EH (cell line): ENCODE results near the gene STXBP6.

Experiments
- DNase-seq: peaks from one replicate; pipeline ENCODE4 v3.0.0-alpha.2; 2015; ENCODE audit warnings: low read depth

The STXBP6 gene

DNA sequence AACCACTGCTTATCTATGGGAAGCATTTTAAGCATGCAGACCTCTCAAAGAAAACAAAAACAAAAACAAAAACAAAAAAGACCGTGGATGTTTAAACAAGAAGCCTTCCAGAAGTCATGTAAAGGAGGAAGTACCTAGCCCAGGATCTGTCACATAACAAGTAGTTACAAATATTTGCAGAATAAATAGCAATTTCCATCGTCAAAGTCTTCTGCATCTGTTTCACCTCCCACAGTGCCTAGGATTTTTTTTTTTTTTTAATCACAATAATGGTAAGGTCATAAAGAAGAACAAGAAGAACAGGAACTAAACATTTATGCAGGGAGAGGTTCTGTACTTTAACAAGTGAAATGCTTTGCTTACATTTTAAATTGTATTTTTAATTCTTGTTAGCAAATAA, 2.4 kb upstream of the STXBP6 start:
- no peak for DNase-seq

DNA sequence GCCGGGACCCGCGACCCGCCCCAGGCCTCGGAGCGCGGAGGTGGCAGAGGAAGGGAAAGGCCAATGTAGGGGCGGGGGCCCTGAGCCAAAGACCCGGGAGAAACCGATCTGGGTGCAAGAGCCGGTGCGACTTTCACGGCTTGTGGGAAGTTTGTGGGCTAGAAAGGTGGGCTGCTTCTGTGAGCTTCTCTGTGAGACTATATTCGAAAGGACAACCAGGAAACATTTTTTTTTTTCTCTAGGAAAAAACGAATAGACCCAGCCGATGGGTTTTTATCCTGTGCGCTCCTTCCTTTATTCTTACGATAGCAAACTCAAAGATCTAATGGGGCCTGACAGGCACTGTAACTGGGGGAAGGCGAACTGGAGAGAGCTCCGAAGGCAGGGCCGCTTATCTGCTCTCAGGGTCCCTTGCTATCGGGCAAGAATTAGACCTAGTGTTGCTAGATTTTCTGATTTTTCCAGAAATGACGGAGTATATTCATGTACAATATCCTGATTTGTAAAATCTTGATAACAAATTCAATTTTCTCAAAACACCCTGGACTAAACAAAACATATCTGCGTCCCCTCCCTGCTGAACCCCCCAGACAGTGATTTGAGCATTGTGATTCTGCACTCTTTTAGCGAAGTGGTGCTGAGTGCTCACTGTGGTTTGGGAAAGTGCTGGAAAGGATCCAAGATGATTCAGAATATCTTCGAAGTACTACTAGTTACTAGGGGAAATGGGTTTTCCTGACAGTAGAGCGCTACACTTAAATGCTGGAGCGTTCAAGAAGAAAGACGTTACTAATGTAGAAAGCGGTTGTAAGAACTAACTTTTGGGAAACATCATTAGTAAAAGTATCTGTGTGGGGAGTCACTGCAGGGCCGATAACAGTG, 563 bp upstream of the STXBP6 start:
- DNase-seq: peak; percentile 79

DNA sequence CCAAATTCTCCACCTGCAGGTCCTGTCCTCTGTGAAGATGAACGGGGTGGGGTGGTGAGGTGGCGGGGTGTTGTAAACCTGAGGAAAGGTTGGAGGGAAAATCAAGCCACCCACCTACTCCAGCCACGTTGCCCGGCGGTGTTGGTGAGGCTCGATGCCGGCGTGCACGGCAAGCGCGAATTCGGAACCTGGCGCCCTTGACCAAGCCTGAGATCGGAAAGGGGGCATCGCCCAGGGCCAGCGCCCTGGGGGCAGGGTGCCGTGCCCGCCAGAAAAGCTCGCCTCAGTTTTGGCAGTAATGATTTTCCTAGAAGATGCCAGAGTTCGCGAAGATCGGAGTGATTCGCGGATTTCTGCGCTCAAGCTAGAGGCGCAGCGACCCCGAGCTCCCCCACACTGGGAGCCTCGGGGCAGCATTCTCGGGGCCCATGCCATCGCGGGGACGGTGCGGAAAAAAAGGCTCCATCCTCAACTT, 817 bp downstream of the STXBP6 start:
- DNase-seq: peak; percentile 11

DNA sequence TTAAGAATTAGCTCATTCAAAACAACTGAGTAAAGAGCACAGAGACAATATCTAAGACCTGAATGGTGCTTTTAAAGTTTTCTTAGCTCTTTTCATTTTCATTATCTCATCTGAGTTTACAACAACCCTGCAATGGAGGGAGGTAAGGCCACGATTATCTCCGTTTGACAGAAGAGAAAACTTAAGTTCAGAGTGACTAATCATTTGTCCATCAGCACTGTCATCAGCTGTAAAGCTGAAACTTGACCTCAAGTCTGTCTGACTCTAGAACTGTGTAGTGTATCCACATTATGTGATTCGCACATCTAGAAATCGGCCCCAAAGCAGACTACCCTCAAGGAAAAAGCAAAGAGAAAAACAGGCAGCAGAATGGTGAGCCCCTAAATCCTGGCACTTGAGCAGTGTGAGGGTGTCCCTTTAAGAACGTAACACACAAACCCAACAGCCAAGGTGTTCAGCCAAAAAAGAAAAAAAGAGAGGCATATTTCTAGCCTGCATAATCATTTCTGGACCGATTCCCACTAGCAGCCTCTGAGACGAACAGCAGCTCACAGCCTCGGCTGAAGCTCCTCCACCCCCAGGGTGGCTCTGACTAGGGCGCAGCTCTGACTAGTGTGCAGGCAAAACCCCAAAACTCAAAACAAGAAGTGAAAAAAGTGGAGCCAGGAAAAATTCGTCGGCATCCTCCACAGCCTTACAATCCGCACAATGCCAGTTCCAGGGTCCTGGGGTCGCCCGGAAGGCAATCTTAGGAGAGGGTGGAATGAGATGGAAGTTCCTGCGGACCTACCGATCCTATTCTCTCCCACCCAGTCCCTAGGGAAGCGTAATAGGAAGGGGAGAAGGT, 1.6 kb downstream of the STXBP6 start:
- DNase-seq: peak; percentile 81

DNA sequence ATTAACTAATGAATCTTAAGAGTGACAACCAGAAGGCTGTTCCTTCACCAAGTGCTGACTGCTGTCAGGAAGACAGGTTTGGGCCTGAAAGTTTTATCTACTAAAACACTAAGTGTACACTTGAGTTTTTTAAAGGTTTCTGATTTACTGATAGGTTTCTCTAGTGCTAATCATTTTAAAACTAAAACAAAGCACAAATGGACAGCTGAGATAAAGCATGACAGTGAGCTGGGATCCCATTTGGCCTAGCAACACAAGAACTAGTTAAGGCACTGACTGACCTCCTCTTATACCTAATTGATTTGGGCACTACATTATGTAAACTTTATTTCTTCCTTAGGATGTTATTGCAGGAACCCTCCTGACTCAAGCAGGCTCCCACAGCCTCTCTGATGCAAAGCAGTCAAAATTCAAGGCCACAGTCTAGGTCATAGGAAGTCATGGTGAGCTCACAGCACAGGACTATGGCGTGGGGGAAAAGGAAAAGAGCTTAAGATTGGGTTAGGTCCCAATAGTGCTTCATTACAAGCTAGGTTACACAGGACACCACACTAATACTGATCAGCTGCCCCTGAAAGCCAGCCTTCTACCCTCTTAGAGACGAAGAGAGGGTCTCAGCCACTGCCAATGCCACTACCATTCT, 3.5 kb downstream of the STXBP6 start:
- no peak for DNase-seq

DNA sequence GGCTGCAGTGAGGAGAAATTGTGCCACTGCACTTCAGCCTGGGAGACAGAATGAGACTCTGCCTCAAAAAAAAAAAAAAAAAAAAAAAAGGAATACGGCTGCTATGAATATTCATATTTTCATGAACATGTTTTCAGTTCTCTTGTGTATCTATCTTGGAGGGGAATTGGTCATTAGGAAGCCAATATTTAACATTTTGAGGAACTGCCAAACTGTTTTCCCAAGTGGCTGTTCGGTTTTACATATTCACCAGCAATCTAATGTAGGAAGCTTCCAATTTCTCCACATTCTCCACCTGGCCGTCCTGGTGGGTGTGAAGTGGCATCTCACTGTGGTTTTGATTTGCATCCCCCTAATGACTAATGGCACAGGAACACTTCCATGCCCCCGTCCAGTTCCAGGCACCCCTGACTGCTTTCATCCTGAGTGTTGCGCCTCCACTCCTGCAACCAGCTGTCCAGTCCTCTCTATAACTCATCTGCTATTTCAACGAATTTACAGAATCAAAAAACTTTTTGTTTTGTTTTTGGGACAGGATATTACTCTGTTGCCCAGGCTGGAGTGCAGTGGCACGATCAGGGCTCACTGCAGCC, 5.7 kb downstream of the STXBP6 start:
- no peak for DNase-seq

DNA sequence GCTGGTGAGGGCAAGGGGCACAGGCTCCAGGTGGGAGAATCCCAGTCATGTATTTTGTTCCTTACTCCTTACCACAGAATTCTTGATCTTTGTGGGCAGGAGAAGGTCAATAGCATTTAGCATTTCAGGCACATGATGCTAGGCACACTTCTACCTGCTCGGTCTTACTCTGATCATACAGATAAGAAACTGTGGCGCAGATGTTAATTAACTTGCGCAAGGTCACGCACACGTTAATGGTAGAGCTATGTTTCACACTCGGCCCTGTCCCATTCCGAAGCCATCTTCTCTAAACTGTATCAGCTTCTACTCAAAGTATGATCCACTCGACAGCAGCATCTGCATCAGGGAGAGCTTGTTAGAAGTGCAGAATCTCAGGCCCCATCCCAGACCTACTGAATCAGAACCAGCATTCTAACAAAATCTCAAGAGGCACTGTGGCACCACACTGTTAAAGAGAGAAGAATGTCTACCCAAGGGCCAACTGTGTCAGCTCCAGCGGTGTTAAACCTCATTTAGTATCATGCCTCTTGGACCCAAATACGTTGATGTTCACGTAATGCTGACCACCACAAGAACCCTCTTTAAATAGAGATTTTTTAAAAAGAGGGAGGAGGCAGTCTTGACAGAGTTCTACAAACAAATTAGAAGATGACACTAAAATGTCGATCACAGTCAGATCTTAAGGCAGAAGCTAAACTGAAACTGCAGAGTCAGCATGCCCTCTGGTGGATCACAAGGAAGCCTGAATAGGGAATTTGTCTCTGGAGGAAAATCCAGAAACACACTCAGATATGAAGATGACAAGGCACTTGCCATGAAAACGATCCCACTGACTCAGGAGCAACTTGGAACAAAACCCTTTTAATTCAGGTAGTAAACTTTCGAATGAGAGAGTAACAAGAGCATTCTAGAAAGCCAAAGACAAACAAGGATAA, 7.3 kb downstream of the STXBP6 start:
- peak; percentile 67 for DNase-seq

DNA sequence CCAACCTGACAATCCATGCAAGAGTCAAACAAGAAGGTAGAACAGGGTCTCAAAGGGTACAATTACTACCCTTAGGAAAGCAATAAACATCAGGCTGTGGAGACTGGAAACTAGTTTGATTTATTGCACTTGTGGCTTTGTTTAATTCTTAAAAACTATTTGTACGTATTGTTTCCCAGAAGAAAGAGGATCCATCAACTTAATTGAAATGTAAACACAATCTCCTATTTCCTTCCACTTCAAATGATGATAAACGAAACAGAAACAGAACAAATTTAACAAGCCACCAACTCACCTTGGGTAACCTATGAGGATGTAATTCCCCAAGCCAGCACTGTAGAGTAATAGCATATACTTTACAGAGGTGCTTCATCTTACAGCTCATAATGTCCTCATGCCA, 8.0 kb downstream of the STXBP6 start:
- no peak for DNase-seq

DNA sequence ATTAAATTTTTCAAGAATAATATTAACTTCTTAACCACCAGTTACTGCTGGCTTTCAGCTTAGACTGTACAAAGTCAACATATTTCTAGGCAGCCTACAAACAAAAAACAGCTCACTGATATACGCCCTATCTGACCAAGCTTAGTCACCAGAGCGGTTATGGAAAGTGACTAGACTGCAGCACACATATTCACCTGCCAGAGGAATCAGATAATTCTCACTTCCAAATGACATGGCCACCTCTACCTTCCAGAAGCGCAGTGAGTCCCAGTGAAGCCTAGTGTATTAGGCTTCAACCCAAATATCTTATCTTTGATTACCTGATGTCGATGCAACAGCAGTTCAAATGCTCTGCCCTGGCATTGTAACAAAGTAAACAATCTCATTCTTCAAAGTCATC, 8.5 kb downstream of the STXBP6 start:
- DNase-seq: no peak

DNA sequence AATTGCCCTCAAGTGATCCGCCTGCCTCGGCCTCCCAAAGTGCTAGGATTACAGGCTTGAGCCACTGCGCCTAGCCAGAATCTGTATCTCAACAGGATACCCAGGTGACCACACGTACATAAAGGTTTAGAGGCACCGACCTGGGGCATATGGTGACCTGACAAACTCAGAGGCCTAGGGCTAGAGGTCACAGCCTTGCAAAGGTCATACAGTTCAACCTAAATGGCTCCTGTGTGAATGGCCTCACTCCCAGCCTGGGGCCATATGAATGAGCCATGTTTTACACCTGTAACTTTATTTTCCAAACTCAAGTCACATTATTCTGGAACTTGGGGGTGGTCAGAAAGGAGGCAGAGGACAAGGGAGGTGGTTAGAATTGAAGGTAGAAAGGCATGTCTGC, 10.0 kb downstream of the STXBP6 start:
- no peak for DNase-seq

DNA sequence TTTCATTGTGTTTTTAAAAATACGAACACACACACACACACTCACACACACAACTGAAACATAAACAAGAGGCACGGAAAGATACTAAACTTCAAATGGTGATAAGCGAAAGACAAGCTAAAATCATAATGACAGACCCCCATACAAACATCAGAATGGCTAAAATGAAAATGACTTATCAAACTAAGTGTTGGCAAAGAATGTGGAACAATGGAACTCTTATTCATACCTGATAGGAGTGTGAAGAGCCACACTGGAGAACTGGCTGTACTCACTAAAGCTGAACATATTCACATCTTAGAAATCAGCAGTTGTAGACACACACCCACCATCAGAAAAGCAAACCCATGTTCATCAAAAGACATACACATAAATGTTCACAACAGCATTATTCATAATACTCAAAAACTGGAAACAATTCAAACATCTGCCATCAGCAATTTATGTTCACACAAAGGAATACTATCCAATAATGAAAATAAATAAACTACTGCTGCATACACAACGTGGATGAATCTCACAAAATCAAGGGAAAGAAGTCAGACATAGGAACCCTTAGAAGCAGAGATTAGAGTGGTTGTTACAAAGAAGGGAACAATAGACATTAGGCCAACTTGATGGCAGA, 11.8 kb downstream of the STXBP6 start:
- no peak for DNase-seq

DNA sequence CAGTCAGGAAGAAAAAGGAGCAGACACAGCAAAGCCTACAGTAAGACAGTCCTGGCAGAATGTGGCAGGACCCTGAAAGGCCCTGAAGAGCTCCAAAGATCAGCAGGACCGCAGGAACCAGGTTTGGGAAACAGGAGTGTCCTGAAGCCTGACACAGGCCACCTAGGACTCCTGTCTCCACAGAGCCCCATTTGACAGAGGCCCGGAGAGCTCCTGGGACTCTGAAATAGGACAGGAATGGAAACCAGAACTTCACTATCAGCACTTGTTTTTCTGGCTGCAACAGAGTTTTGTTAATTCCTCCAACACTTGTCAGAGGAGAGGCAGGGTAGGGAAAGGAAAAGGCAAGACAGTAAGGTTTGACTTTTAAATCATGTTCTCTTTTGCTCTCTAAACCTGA, 12.9 kb downstream of the STXBP6 start:
- DNase-seq: no peak

DNA sequence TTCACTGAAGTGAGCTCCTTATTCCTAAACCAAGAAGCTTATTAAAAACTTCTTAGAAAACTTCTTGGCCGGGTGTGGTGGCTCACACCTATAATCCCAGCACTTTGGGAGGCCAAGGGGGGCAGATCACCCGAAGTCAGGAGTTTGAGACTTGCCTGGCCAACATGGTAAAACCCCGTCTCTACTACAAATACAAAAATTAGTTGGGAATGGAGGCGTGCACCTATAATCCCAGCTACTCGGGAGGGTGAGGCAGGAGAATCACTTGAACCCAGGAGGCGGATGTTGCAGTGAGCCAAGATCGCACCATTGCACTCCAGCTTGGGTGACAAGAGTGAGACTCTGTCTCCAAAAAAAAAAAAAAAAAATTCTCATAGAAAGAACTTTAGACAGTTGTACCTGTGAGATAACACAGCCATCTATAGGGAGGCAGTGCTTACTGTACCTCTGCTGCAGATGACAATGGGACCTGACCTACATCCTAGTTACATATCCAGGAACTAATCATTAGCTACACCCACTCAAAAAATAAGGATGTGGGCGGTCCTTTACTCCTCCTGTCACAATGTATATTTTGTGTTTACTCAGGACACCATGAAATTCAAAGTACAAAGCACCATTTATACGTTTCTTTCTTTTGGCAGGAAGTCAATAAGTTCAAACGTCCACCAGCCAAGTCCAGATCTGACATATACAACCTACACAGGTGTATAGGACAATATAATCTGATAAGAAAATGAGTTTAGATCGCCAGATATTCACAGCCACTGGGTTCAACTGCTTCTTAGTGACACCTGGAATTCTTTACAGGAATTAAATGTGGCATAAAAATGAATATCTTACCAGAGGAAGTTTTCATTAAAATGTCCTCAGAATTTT, 14.9 kb downstream of the STXBP6 start:
- DNase-seq: no peak

DNA sequence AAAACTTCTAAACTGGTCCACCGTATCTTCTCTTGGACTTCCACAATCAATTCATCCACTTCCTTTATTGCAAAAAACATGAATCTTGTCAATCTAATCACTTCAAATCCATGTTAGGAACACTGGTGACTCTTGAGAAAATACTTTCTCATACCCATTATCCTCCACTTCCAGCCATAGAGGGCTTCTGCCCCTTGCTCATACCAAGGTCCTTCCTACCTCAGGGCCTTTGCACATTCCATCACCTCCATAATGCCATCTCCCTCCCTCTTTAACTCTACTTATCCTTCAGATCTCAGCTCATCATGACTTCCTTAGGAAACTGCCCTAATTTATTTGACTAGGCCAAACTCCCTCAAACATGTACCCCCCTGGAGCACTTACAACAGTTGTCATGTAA, 16.6 kb downstream of the STXBP6 start:
- no peak for DNase-seq

DNA sequence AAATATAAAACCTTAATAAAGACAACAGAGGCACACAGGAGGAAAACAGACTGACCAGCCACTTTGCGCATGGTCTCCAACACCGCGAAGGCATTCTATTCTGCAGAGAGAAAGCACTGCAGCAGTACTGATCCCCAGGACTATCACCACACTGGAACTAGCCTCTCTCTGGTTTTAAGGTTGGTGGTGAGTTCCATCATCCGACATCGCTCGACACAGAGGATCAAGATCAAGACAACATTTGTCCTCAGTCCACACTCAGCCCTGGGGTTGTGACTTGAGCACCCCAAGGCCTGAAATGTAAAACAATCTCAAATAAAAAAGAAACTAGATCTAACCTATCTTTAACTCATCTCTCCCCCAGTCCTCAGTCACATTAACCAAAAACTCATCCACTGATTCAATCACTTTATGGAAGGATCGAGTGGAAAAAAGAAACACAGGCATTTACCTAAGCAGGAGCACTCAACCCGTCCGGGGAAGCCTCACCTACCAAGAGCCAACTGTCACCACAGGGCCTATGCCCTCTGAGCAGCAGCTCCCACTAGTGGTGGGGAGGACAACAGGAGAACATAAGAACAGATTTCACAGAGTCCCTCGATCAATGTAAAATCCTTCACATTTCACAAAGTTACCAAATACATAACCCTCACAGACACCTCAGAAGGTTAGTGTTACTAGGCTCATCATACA, 17.7 kb downstream of the STXBP6 start:
- DNase-seq: no peak

DNA sequence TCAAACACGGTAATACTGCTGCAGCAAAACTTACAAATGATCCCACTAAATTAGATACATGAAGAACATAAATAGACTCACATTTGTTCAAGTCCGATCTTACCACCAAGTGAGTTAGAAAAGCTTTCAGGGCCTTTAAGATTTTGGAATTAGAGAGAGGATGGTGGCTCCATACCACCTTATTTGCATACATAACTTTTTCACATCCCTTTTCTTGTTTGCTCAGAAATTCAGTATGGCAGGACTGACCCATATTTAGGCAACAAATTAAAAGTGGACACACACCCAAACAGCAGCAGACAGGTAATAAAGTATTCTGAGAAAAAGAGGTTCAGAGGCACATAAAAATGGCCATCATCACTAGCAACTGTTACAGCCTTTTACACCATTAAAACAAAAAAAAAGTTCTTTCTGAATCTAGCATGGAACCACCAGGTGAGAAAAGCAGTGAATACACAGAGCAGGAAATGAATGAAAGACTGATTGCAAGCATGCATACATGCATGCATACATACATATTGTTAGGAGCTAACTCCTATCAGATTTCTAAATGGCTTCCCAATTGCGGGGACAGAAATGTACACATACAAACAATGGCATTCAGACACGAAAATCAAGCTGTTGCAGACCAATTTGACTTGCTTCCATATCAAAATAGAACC, 23.3 kb downstream of the STXBP6 start:
- DNase-seq: no peak

DNA sequence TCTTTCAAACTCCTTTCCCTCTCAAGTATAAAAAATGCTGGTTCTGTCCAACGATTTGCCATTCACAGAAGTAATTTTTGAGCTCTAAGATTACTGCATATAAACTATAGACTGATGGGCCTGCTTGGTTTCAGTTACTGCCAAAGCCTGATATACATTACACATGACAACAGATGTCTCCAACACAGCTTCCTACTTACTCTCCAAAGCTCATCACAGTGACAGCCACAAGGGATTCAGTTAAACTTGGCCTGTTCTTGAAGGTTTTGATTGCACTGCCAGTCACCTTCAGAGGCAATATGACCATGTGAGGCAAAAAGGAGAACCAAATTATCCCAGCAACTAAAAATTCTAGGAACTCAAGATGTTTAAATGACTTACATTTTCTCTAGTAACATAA, 30.1 kb downstream of the STXBP6 start:
- no peak for DNase-seq

DNA sequence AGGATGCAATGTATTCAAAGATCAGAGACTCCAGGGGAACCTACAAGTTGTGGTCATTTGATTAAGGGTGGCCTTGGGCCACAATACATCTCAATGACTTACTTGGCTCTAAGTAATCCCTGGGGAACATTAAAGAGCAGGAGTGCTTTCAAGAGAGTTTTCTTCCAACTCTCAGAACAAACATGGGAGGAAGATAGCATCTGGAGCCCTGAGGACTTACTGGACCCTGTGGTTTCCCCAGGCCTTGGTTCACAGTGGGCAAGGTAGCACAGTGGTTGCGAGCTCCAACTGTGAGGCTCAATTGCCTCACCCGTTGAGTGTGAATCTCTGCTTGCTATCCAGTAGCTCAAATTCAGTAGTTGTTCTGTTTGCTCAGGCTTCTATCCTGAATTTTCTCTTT, 32.4 kb downstream of the STXBP6 start:
- DNase-seq: no peak
